ENCODE results near the gene PER3.

DNA sequence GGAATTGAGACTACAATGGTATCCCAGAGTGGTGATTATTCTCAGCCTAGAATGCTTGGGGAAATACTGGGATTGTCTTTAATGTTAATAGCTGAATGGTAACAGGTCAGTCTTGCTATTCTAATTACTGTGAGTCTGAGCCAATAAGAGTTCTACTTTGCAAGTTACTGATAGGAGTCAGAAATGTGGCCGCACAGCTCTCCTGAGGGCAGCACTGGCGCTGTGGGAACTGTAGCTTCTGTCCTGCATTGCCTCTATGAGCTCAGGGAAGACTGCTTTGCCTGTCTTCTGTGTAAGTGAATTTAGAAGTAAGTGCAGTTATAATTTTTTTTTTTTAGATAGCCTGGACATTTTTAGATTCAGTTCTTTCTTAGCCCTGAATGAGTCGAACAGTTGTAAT lies 23.0 kb upstream of the PER3 start:
- TF ChIP-seq POLR2A (IDR thresholded peaks at IDR 0.05; ENCODE audit: borderline replicate concordance, extremely low read depth, insufficient read depth, insufficient read length) (no peak), EZH2phosphoT487 (IDR thresholded peaks at IDR 0.05; ENCODE audit: borderline replicate concordance) (no peak), EZH2 (IDR thresholded peaks at IDR 0.05) (no peak), SRF (IDR thresholded peaks at IDR 0.05; ENCODE audit: low read depth) (no peak)
- TF ChIP-seq, protein P1, sequence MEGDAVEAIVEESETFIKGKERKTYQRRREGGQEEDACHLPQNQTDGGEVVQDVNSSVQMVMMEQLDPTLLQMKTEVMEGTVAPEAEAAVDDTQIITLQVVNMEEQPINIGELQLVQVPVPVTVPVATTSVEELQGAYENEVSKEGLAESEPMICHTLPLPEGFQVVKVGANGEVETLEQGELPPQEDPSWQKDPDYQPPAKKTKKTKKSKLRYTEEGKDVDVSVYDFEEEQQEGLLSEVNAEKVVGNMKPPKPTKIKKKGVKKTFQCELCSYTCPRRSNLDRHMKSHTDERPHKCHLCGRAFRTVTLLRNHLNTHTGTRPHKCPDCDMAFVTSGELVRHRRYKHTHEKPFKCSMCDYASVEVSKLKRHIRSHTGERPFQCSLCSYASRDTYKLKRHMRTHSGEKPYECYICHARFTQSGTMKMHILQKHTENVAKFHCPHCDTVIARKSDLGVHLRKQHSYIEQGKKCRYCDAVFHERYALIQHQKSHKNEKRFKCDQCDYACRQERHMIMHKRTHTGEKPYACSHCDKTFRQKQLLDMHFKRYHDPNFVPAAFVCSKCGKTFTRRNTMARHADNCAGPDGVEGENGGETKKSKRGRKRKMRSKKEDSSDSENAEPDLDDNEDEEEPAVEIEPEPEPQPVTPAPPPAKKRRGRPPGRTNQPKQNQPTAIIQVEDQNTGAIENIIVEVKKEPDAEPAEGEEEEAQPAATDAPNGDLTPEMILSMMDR (IDR thresholded peaks at IDR 0.05 in 2 of 3, conservative IDR thresholded peaks at IDR 0.05 in 1 of 3; ENCODE audit: borderline replicate concordance in 1 of 3, insufficient read depth in 1 of 3, low read depth in 2 of 3, low read length in 2 of 3), result no peak
- TF ChIP-seq, protein P2, sequence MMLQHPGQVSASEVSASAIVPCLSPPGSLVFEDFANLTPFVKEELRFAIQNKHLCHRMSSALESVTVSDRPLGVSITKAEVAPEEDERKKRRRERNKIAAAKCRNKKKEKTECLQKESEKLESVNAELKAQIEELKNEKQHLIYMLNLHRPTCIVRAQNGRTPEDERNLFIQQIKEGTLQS (IDR thresholded peaks at IDR 0.05), result no peak

Data from HCT116 (cell line).